ENCODE measurements around the gene NFIA.

NFIA gene

GRCh38 chr1:61208172-61208571 is 125.8 kb downstream of the NFIA start:
- no peak for DNase-seq

GRCh38 chr1:61208831-61209230 is 126.5 kb downstream of the NFIA start:
- DNase-seq = peak in 1 of 51 donors; percentile 25

- no peak for DNase-seq
Measured at GRCh38 chr1:61210435-61211154, 128.2 kb downstream of the NFIA start.

DNA sequence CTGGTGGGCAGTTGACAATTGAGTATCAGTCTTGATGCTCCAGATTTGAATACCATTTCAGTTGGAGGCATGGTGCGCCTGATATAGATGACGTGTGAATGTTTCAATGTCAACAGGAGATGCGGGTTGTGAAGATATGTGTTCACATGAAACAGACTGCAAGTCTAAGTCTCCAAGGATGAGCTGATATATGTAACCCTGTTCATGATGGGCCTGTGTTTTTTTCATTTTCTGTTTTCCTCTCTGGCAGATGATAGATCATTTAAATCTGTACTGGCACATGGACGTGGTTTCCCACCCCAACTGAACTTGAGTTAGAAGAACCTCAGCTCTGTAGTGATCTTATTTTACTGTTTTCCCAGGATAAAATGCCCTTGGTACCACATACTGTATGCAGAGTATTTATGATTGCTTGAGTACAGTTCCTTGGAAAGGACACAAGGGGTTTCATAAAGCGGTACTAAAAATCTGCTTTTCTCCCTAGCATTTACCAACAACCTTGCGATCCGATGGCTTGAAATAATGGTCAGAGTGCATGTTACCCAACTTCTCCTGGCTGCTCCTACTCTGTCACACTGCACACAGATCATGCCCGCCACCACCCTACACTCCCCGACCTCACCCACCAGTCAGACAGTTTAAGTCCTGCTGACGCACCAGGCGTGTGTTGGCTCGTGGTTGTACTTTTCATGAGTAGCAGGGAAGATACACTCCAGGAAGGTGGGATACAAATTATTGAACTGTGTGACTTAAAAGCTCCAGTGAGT is 131.1 kb downstream of the NFIA start:
- no peak for DNase-seq

DNA sequence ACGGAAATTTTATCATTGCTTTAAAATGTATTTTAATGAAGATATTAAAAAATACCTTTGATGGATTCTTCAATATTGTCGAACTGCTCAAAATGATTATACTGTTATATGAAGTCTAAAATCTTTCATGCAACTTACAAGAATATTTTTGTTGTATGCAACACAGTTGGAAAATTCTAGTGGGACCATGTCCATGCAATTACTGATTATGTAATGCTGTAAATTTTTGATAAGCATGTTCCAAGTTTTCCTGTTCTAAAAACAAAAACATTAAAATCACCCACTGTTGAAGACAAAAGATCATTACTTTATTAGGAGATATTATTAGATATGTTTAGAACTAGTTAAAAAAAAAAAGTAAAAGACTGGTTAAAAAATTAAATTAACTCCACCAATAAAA is 132.8 kb downstream of the NFIA start:
- no peak for DNase-seq

DNA sequence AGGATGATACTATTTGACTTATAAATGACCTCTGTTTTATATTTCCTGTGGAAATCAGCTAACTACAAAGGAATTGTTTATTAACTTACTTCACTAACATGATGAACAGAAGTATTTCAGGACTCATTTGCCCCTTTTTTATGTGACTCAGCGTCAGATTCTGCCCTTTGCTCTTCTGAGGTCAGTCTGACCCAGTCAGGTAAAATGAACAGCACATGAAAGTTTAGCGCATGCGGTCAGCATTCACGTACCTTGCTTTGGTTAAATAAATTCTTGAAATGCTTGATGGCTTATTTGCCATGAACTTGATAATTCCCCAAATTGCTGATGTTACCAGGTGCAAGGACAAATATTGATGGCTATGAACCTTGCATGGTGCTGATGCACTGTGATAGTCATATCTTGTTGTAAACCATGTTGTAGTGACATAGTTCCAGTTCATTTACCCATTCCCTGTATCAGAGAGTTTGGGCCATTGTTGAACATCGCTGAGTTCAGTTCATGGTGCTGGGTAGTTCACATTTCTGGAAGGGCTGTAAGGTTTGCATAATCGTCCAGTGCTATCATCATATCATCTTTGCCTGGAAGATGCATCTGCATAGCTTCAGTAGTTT is 133.4 kb downstream of the NFIA start:
- no peak for DNase-seq

- DNase-seq = no peak
Measured at GRCh38 chr1:61220536-61220935, 138.2 kb downstream of the NFIA start.

DNA sequence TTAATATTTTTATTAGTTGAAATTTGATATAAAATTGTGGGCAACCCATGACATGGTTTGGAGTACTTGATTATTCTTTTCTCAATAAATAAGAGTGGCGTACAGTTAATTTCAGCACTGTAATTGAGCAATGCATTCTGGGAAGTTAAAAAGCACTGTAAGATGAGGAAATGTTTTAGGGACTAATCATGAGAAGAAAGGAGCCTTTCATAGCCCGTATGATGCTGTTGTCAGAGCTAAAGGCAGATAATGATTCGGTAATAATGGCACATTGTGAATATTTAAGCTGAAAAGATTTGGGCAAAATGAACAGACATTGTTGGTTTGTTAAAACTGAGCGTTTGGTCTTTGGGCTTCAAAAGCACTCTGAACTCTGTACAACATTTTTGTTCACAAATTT is 139.3 kb downstream of the NFIA start:
- DNase-seq = peak in 1 of 51 donors; percentile 48

DNA sequence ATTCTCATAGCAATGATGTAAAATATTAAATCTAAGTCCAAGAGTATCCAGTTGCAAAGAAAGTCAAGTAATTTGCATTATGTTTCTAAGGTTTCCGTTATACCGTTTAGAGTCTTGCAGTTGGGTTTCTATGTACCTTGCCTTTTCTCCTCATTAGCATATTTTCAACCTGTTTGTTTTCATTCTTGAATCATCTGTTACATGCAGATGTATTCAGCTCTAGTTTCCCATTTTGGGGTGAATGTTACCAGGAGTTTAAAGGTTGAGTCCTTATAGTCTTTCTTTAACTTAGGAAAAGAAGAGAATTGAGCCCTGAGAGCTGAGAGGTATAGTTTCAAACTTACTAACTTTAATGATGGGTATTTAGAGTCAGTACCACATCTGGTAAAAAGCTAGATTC is 139.9 kb downstream of the NFIA start:
- peak in 1 of 51 donors; percentile 11 for DNase-seq

- no peak for DNase-seq
Measured at GRCh38 chr1:61223140-61223539, 140.8 kb downstream of the NFIA start.

- peak in 2 of 51 donors; percentile 12 to 24 for DNase-seq
Measured at GRCh38 chr1:61224609-61225008, 142.2 kb downstream of the NFIA start.

- DNase-seq = no peak
Measured at GRCh38 chr1:61225478-61225877, 143.1 kb downstream of the NFIA start.

GRCh38 chr1:61226791-61227567 is 144.6 kb downstream of the NFIA start:
- no peak for DNase-seq

- no peak for DNase-seq
Measured at GRCh38 chr1:61227857-61228550, 145.6 kb downstream of the NFIA start.

GRCh38 chr1:61230523-61230922 is 148.2 kb downstream of the NFIA start:
- DNase-seq = no peak

- no peak for DNase-seq
Measured at GRCh38 chr1:61231795-61232194, 149.4 kb downstream of the NFIA start.

GRCh38 chr1:61233121-61233660 is 150.8 kb downstream of the NFIA start:
- no peak for DNase-seq

GRCh38 chr1:61234587-61234919 is 152.2 kb downstream of the NFIA start:
- DNase-seq = no peak

DNA sequence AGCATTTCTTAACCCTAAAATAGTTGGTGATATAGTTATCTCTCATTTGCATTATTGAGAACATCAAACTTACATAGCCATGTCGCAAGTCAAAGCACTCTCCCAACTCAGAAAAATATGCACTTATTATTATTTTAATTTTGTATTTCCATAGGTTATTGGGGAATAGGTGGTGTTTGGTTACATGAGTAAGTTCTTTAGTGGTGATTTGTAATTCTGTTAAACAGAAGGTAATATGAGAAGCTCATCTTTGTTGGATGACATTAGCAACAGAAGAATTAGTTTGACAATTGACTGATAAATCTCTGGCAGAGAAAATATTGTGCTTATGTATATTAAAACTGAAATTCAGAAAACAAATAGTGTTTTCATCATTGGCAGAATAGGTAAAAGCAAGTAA is 154.8 kb downstream of the NFIA start:
- DNase-seq = no peak

DNA sequence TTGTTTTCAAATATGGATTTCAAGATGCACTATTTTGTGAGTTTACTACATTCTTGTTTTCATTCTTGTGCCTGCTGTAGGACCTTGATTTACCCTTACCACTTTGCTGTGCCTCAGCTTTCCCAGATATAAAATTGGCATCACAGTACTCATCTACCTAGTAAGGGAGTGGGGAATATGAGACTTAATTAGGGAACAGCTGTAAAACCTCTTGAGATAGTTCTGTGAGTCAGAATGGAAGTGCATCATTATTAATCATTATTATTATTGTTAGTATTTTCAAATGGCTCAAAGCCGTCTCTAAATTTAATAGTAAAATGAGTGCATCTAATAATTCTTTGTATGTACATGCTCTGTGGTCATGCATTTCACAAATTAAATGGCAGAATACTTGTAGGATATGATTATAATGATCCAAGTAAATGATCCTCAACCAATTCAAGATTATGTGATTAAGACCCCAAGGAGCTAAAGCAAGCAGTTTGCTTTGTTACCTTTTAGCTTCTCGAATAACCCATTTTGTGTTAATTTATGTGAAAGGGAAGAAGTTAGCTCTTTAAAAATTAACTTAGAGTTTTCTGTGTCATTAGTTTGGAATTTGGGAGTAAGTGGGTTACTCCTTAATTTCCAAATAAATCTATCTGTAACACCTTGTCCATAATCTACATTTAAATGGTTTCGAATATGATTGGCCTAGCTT is 155.4 kb downstream of the NFIA start:
- DNase-seq = no peak

- DNase-seq = no peak
Measured at GRCh38 chr1:61238359-61238665, 156.0 kb downstream of the NFIA start.

Data from hypothalamus (tissue), 51 donors.